Ascending aorta (tissue), 2 donors: ENCODE results near the gene PHKA1. TPM values are rescaled to one million over a fixed set of nuclear protein-coding genes. Genes with fewer than 3 reads are reported as not detected.

Source experiments
- DNase-seq, 2 donors: peaks; one replicate each; pipeline ENCODE4 v3.0.0-alpha.2; 2019; ENCODE audit warnings: low spot score in 2 of 2
- H3K27ac ChIP-seq, 2 donors: fragments of 200-600 bp; sonication (generic); one replicate each; pipeline ENCODE4 v1.5.1; 2016 to 2017; ENCODE audit warnings: mild to moderate bottlenecking in 1 of 2
- H3K27me3 ChIP-seq: fragments of 200-600 bp; sonication (generic); one replicate; pipeline ENCODE4 v1.5.1; 2017
- H3K36me3 ChIP-seq, 2 donors: fragments of 200-600 bp; sonication (generic); one replicate each; pipeline ENCODE4 v1.5.1; 2016
- H3K4me1 ChIP-seq, 2 donors: fragments of 200-600 bp; sonication (generic); one replicate each; pipeline ENCODE4 v1.5.1; 2016 to 2017; ENCODE audit warnings: mild to moderate bottlenecking in 1 of 2
- H3K4me3 ChIP-seq, 2 donors: fragments of 200-600 bp; sonication (generic); one replicate each; pipeline ENCODE4 v1.5.1; 2016 to 2017; ENCODE audit warnings: mild to moderate bottlenecking in 1 of 2
- H3K9me3 ChIP-seq, 2 donors: fragments of 200-600 bp; sonication (generic); one replicate each; pipeline ENCODE4 v1.5.1; 2016
- CTCF ChIP-seq, 3 experiments: fragments of 200-600 bp in 2 of 3; fragments of 450-650 bp in 1 of 3; sonication (generic) in 2 of 3; IDR thresholded peaks; one replicate each; pipeline ENCODE4 v1.5.1; 2016 to 2019; ENCODE audit warnings: antibody characterized with exemption in 3 of 3, mild to moderate bottlenecking in 1 of 3, moderate library complexity in 1 of 3
- intact Hi-C: fragments of 100-400 bp; cut with DNase I; formaldehyde crosslinking; loops from one replicate; pipeline ENCODE4 v1.15.1; 2023
- total RNA-seq: library from RNA; depleted of rRNA; stranded (reverse); fragments of >200 nt; gene quantifications from one replicate; pipeline ENCODE4 v1.1.0, GENCODE V29; 2016

Gene PHKA1
- total RNA-seq, 1 donor from 2014 or later: 4.8 TPM

GRCh38 chrX:72662020-72662747 lies 51.9 kb downstream of the PHKA1 start:
- Histone ChIP-seq H3K4me3 (no peak overlapping the region), H3K9me3 (no peaks in the 10 kb centered on the region), H3K27ac (no peak overlapping the region), H3K4me1 (no peaks in the 10 kb centered on the region), H3K27me3 (no peaks in the 10 kb centered on the region), H3K36me3 (no peaks in the 10 kb centered on the region)
- no peak for DNase-seq
- intact Hi-C loops: no loop called here
- TF ChIP-seq CTCF (IDR thresholded peaks at IDR 0.05): no peak

GRCh38 chrX:72659723-72660122 lies 54.4 kb downstream of the PHKA1 start:
- Histone ChIP-seq H3K9me3 (no peaks in the 10 kb centered on the region), H3K36me3 (no peaks in the 10 kb centered on the region), H3K27me3 (no peaks in the 10 kb centered on the region), H3K4me3 (no peak overlapping the region), H3K4me1 (no peaks in the 10 kb centered on the region), H3K27ac (no peak overlapping the region)
- TF ChIP-seq CTCF (IDR thresholded peaks at IDR 0.05): no peak
- DNase-seq: no peak
- intact Hi-C loops: no loop called here

GRCh38 chrX:72652082-72652481 lies 62.0 kb downstream of the PHKA1 start:
- TF ChIP-seq CTCF (IDR thresholded peaks at IDR 0.05): no peak
- no peaks in the 10 kb centered on the region for H3K9me3 ChIP-seq

GRCh38 chrX:72644946-72645345 lies 69.2 kb downstream of the PHKA1 start:
- TF ChIP-seq CTCF (IDR thresholded peaks at IDR 0.05): no peak
- Histone ChIP-seq H3K27ac (no peak overlapping the region), H3K4me3 (no peak overlapping the region), H3K9me3 (no peaks in the 10 kb centered on the region), H3K27me3 (no peaks in the 10 kb centered on the region), H3K36me3 (peaks cover 0 to 3% of the 10 kb centered on the region in 2 donors), H3K4me1 (no peaks in the 10 kb centered on the region)
- DNase-seq: no peak
- intact Hi-C loops: no loop called here

More at GRCh38 chrX:72652082-72652481, 62.0 kb downstream of the PHKA1 start:
- Histone ChIP-seq H3K27ac (no peak overlapping the region), H3K27me3 (no peaks in the 10 kb centered on the region), H3K4me3 (no peak overlapping the region), H3K36me3 (peaks cover 0 to 3% of the 10 kb centered on the region in 2 donors), H3K4me1 (no peaks in the 10 kb centered on the region)
- intact Hi-C loops: no loop called here
- no peak for DNase-seq

GRCh38 chrX:72641611-72642010 lies 72.5 kb downstream of the PHKA1 start:
- Histone ChIP-seq H3K27ac (no peak overlapping the region), H3K4me1 (no peaks in the 10 kb centered on the region), H3K9me3 (no peaks in the 10 kb centered on the region), H3K4me3 (no peak overlapping the region), H3K36me3 (no peaks in the 10 kb centered on the region), H3K27me3 (no peaks in the 10 kb centered on the region)
- DNase-seq: no peak
- TF ChIP-seq CTCF (IDR thresholded peaks at IDR 0.05): no peak
- intact Hi-C loops: no loop called here
